GM23338 (cell line): ENCODE results near the gene NPEPL1. TPM values are rescaled to one million over a fixed set of nuclear protein-coding genes. Genes with fewer than 3 reads are reported as not detected.
A peak's percentile ranks its signal among the peaks of the same experiment; 100 is the strongest.

Experiments used
- ATAC-seq: fragments of 200-7000 bp; cut with Tn5 transposase; 3 replicates; pipeline ENCODE4 v1.9.1; 2020
- DNase-seq: peaks from one replicate; pipeline ENCODE4 v3.0.0-alpha.2; 2015; ENCODE audit warnings: low spot score
- H2AFZ ChIP-seq: fragments of 200-600 bp; sonication (generic); 2 replicates; pipeline ENCODE4 v1.8.0; 2016; ENCODE audit warnings: antibody characterized with exemption, mild to moderate bottlenecking, moderate library complexity
- H3F3A ChIP-seq: fragments of 200-600 bp; sonication (generic); replicated peaks from 2 replicates; pipeline ENCODE4 v1.8.0; 2017; ENCODE audit warnings: antibody characterized with exemption, mixed run types, low read depth
- H3K27ac ChIP-seq: fragments of 200-600 bp; sonication (generic); 2 replicates; pipeline ENCODE4 v1.6.1; 2016; ENCODE audit warnings: low read depth
- H3K27me3 ChIP-seq: fragments of 200-600 bp; sonication (generic); 2 replicates; pipeline ENCODE4 v1.8.0; 2016; ENCODE audit warnings: mild to moderate bottlenecking, mixed run types, moderate library complexity; ENCODE audit not compliant: insufficient read depth
- H3K36me3 ChIP-seq: fragments of 200-600 bp; sonication (generic); 2 replicates; pipeline ENCODE4 v1.8.0; 2016; ENCODE audit warnings: mild to moderate bottlenecking; ENCODE audit not compliant: insufficient read depth
- H3K4me1 ChIP-seq: fragments of 200-600 bp; sonication (generic); 2 replicates; pipeline ENCODE4 v1.8.0; 2016; ENCODE audit warnings: mild to moderate bottlenecking, moderate library complexity; ENCODE audit not compliant: insufficient read depth
- H3K4me2 ChIP-seq: fragments of 200-600 bp; sonication (generic); 2 replicates; pipeline ENCODE4 v1.7.1; 2017; ENCODE audit warnings: mixed run types
- H3K4me3 ChIP-seq: fragments of 200-600 bp; sonication (generic); 2 replicates; pipeline ENCODE4 v1.6.1; 2016; ENCODE audit warnings: mixed run types
- H3K79me2 ChIP-seq: fragments of 200-600 bp; sonication (generic); replicated peaks from 2 replicates; pipeline ENCODE4 v1.8.0; 2017; ENCODE audit warnings: mild to moderate bottlenecking; ENCODE audit not compliant: insufficient read depth
- H3K9me2 ChIP-seq: fragments of 200-600 bp; sonication (generic); 2 replicates; pipeline ENCODE4 v1.8.0; 2017; ENCODE audit not compliant: insufficient read depth
- H4K20me1 ChIP-seq: fragments of 200-600 bp; sonication (generic); replicated peaks from 2 replicates; pipeline ENCODE4 v1.8.0; 2017; ENCODE audit warnings: mild to moderate bottlenecking; ENCODE audit not compliant: insufficient read depth
- H3K27ac Mint-ChIP-seq: 2 replicates; pipeline ENCODE4 v1.8.0; 2020; ENCODE audit warnings: inconsistent platforms, mild to moderate bottlenecking, moderate library complexity, mixed read lengths
- H3K27me3 Mint-ChIP-seq: 3 replicates; pipeline ENCODE4 v1.8.0; 2022; ENCODE audit warnings: low read depth, mild to moderate bottlenecking, moderate library complexity, mixed read lengths, inconsistent platforms; ENCODE audit not compliant: insufficient read depth, poor library complexity
- H3K36me3 Mint-ChIP-seq: 3 replicates; pipeline ENCODE4 v1.8.0; 2021; ENCODE audit warnings: low read depth, mild to moderate bottlenecking, inconsistent platforms, moderate library complexity, mixed read lengths
- H3K4me1 Mint-ChIP-seq: 3 replicates; pipeline ENCODE4 v1.8.0; 2020; ENCODE audit warnings: mild to moderate bottlenecking, inconsistent platforms, mixed read lengths
- H3K4me3 Mint-ChIP-seq: 3 replicates; pipeline ENCODE4 v1.8.0; 2021; ENCODE audit warnings: moderate library complexity, mild to moderate bottlenecking, inconsistent platforms, mixed read lengths
- H3K9me3 Mint-ChIP-seq: 3 replicates; pipeline ENCODE4 v1.8.0; 2020; ENCODE audit warnings: moderate library complexity, mild to moderate bottlenecking, inconsistent platforms, mixed read lengths
- CREB1 ChIP-seq: fragments of 250-450 bp; sonication (Bioruptor Pico); IDR thresholded peaks from 2 replicates; pipeline ENCODE4 v1.5.0; 2020; ENCODE audit warnings: low read depth, mild to moderate bottlenecking, moderate library complexity
- CTCF ChIP-seq, 2 experiments: fragments of 200-600 bp in 1 of 2; sonication (generic) in 1 of 2; conservative IDR thresholded peaks; 2 replicates each; pipeline versions ENCODE4 v1.5.1 to v1.6.1; 2016 to 2017; ENCODE audit warnings: antibody characterized with exemption in 2 of 2, low read depth in 2 of 2, mild to moderate bottlenecking in 2 of 2, moderate library complexity in 1 of 2
- ETS1 ChIP-seq: IDR thresholded peaks from 2 replicates; pipeline ENCODE4 v1.6.1; 2016; ENCODE audit warnings: antibody characterized with exemption
- JUNB ChIP-seq: IDR thresholded peaks from one replicate; pipeline ENCODE4 v1.6.1; 2016; ENCODE audit warnings: antibody characterized with exemption; ENCODE audit not compliant: unreplicated experiment
- NANOG ChIP-seq: IDR thresholded peaks from 2 replicates; pipeline ENCODE4 v1.6.1; 2016; ENCODE audit warnings: antibody characterized with exemption, borderline replicate concordance
- REST ChIP-seq: IDR thresholded peaks from one replicate; pipeline ENCODE4 v1.6.1; 2018; ENCODE audit warnings: antibody characterized with exemption; ENCODE audit not compliant: unreplicated experiment
- STAT1 ChIP-seq: IDR thresholded peaks from one replicate; pipeline ENCODE4 v1.6.1; 2016; ENCODE audit warnings: antibody characterized with exemption; ENCODE audit not compliant: unreplicated experiment
- ZNF114 ChIP-seq: fragments of 250-450 bp; sonication (Bioruptor Pico); IDR thresholded peaks from 2 replicates; pipeline ENCODE4 v1.5.0; 2020; ENCODE audit warnings: mild to moderate bottlenecking, moderate library complexity
- polyA plus RNA-seq: library from polyadenylated mRNA; unstranded; fragments of >200 nt; fragmentation: Nextera tagmentation; extraction: Ambion mirVana; gene quantifications from 2 replicates; pipeline ENCODE4 v1.2.1, GENCODE V29; 2016
- total RNA-seq: library from RNA; depleted of rRNA; stranded (reverse); fragments of >200 nt; shearing (Covaris generic); gene quantifications from 2 replicates; pipeline ENCODE4 v1.2.3, GENCODE V29; 2014

The NPEPL1 gene
- total and polyA plus RNA-seq, 2 experiments from 2014 or later = 23.5 to 30.0 TPM

GRCh38 chr20:58695084-58695722 lies 2.6 kb downstream of the NPEPL1 start:
- Mint-ChIP-seq H3K27ac (no peak overlapping the region), H3K4me1 (peaks cover 32% of the 10 kb centered on the region), H3K36me3 (peaks cover 22% of the 10 kb centered on the region), H3K4me3 (no peak overlapping the region), H3K9me3 (no peaks in the 10 kb centered on the region), H3K27me3 (peaks cover 10% of the 10 kb centered on the region)
- H3K27ac ChIP-seq = no peak overlapping the region
- H3K9me2 ChIP-seq = no peaks in the 10 kb centered on the region
- no peak overlapping the region for H3K4me2 ChIP-seq
- ATAC-seq = no peak
- peaks cover 18% of the 10 kb centered on the region for H3F3A ChIP-seq
- no peaks in the 10 kb centered on the region for H3K79me2 ChIP-seq
- TF ChIP-seq CTCF (conservative IDR thresholded peaks at IDR 0.05; ENCODE audit: low read depth in 2 of 2) (peak in 1 of 2 experiments; percentile 45; a peak in 1 of 4 replicates), STAT1 (no peak)
- peaks cover 22% of the 10 kb centered on the region for H3K4me1 ChIP-seq
- DNase-seq = no peak
- H3K36me3 ChIP-seq = no peaks in the 10 kb centered on the region; the same call in 1 of the 2 replicates
- H2AFZ ChIP-seq = no peak overlapping the region
- no peak overlapping the region for H3K4me3 ChIP-seq
- H4K20me1 ChIP-seq = no peaks in the 10 kb centered on the region
- H3K27me3 ChIP-seq = no peaks in the 10 kb centered on the region

- no peak overlapping the region for H3K27ac Mint-ChIP-seq
- DNase-seq = no peak
These were observed 3.3 kb downstream of the NPEPL1 start for GRCh38 chr20:58695895-58696375.

More at GRCh38 chr20:58695895-58696375, 3.3 kb downstream of the NPEPL1 start:
- H3F3A ChIP-seq = peaks cover 20% of the 10 kb centered on the region
- H3K4me1 Mint-ChIP-seq = peaks cover 30% of the 10 kb centered on the region
- H3K4me3 ChIP-seq = no peak overlapping the region
- peaks cover 24% of the 10 kb centered on the region for H3K36me3 Mint-ChIP-seq
- H4K20me1 ChIP-seq = no peaks in the 10 kb centered on the region
- H3K9me2 ChIP-seq = no peaks in the 10 kb centered on the region
- H3K27me3 Mint-ChIP-seq = peaks cover 10% of the 10 kb centered on the region
- H3K79me2 ChIP-seq = no peaks in the 10 kb centered on the region
- no peak for ATAC-seq
- H3K27me3 ChIP-seq = no peaks in the 10 kb centered on the region
- no peak overlapping the region for H2AFZ ChIP-seq
- H3K36me3 ChIP-seq = no peaks in the 10 kb centered on the region; the same call in 1 of the 2 replicates
- peaks cover 20% of the 10 kb centered on the region for H3K4me1 ChIP-seq
- no peak overlapping the region for H3K4me3 Mint-ChIP-seq
- H3K9me3 Mint-ChIP-seq = no peaks in the 10 kb centered on the region
- no peak overlapping the region for H3K4me2 ChIP-seq
- H3K27ac ChIP-seq = no peak overlapping the region
- TF ChIP-seq CREB1 (CRISPR knock-in tag) = no peak
- TF ChIP-seq REST = no peak
- TF ChIP-seq ETS1 = no peak
- no peak for TF ChIP-seq ZNF114 (CRISPR knock-in tag)
- no peak for TF ChIP-seq NANOG
- no peak for TF ChIP-seq JUNB
